HL-60 (cell line): ENCODE data around the gene CACNG4.

ENCODE experiments used
- DNase-seq, 2 experiments: peaks; one replicate each; pipeline ENCODE4 v3.0.0-alpha.2; 2010 to 2020; ENCODE audit warnings: low read depth in 1 of 2, low spot score in 1 of 2
- H3K27ac ChIP-seq: fragments of 250-450 bp; sonication (Bioruptor Pico); replicated peaks from 2 replicates; pipeline ENCODE4 v1.5.1; 2020; ENCODE audit warnings: mild to moderate bottlenecking, moderate library complexity
- H3K27me3 ChIP-seq: fragments of 250-450 bp; sonication (Bioruptor Pico); 2 replicates; pipeline ENCODE4 v1.5.1; 2021; ENCODE audit warnings: mild to moderate bottlenecking, moderate library complexity; ENCODE audit not compliant: insufficient read depth, poor library complexity, severe bottlenecking
- H3K4me3 ChIP-seq: replicated peaks from 2 replicates; pipeline ENCODE4 v1.5.1; 2011; ENCODE audit warnings: mild to moderate bottlenecking, control low read depth, low read length; ENCODE audit not compliant: insufficient read depth
- CTCF ChIP-seq: IDR thresholded peaks from one replicate; pipeline ENCODE4 v1.5.1; 2011; ENCODE audit warnings: low read length, control low read depth, inconsistent platforms; ENCODE audit not compliant: insufficient read depth
- GABPA ChIP-seq: IDR thresholded peaks from 2 replicates; pipeline ENCODE4 v1.6.1; 2012; ENCODE audit warnings: low read depth
- POLR2AphosphoS5 ChIP-seq: IDR thresholded peaks from 2 replicates; pipeline ENCODE4 v1.6.1; 2012; ENCODE audit warnings: low read depth
- REST ChIP-seq: IDR thresholded peaks from 2 replicates; pipeline ENCODE4 v1.6.1; 2012; ENCODE audit warnings: low read depth; ENCODE audit not compliant: insufficient replicate concordance
- SPI1 ChIP-seq: IDR thresholded peaks from 2 replicates; pipeline ENCODE4 v1.6.1; 2012; ENCODE audit warnings: low read depth, mild to moderate bottlenecking, borderline replicate concordance
- long read RNA-seq: library from polyadenylated mRNA; unstranded; transcript quantifications from one replicate; pipeline ENCODE4 v2.0.0, GENCODE V29; 2020

CACNG4 gene
- long read RNA-seq, result 0 reads

GRCh38 chr17:66963909-66964771 is at the start of gene CACNG4:
TSS of gene CACNG4 (plus strand) at chr17:66964707. CDS start at chr17:66964912, 205 bp downstream.
- no peak for DNase-seq
- H3K4me3 ChIP-seq, result peak within 1 kb of the TSS; percentile 25
- H3K27me3 ChIP-seq, result peaks cover 46% of the 10 kb centered on the region
- TF ChIP-seq GABPA, result no peak
- no peak for TF ChIP-seq CTCF
- H3K27ac ChIP-seq, result no peak within 1 kb of the TSS

- no peaks in the 10 kb centered on the region for H3K27me3 ChIP-seq
- no peak for TF ChIP-seq SPI1
- no peak for DNase-seq
- H3K4me3 ChIP-seq, result no peak overlapping the region
- H3K27ac ChIP-seq, result no peak overlapping the region
Observed at GRCh38 chr17:66915204-66915611, 49.3 kb upstream of the CACNG4 start.

- Histone ChIP-seq H3K27me3 (no peaks in the 10 kb centered on the region), H3K4me3 (no peak overlapping the region), H3K27ac (no peak overlapping the region)
- no peak for DNase-seq
- no peak for TF ChIP-seq GABPA
- no peak for TF ChIP-seq POLR2AphosphoS5
- no peak for TF ChIP-seq SPI1
- no peak for TF ChIP-seq REST
- TF ChIP-seq CTCF, result no peak
Observed at GRCh38 chr17:66915792-66916191, 48.7 kb upstream of the CACNG4 start.

GRCh38 chr17:66916946-66917345 is 47.6 kb upstream of the CACNG4 start:
- Histone ChIP-seq H3K27ac (no peak overlapping the region), H3K27me3 (no peaks in the 10 kb centered on the region), H3K4me3 (no peak overlapping the region)
- TF ChIP-seq SPI1 (no peak), REST (no peak), GABPA (no peak), CTCF (no peak), POLR2AphosphoS5 (no peak)
- DNase-seq, result no peak
